IMR-90 (cell line): Measurements from ENCODE around the gene LTF.

Experiments
- CHD1 ChIP-seq: IDR thresholded peaks from 2 replicates; pipeline ENCODE4 v1.6.1; 2012; ENCODE audit warnings: low read depth, low read length, improper control_type of control experiment
- FOS ChIP-seq: fragments of 150-350 bp; IDR thresholded peaks from 2 replicates; pipeline ENCODE4 v1.6.1; 2016; ENCODE audit warnings: low read depth, low read length
- POLR2A ChIP-seq: IDR thresholded peaks from 2 replicates; pipeline ENCODE4 v1.6.1; 2012; ENCODE audit warnings: mild to moderate bottlenecking, low read depth, low read length
- RAD21 ChIP-seq: IDR thresholded peaks from 2 replicates; pipeline ENCODE4 v1.6.1; 2012; ENCODE audit warnings: low read length, improper control_type of control experiment
- RCOR1 ChIP-seq: IDR thresholded peaks from 2 replicates; pipeline ENCODE4 v1.6.1; 2012; ENCODE audit warnings: mild to moderate bottlenecking, low read length, improper control_type of control experiment; ENCODE audit not compliant: insufficient replicate concordance
- RFX5 ChIP-seq: IDR thresholded peaks from 2 replicates; pipeline ENCODE4 v1.8.0; 2012; ENCODE audit warnings: low read depth, mild to moderate bottlenecking, low read length, moderate library complexity
- TF ChIP-seq, protein P1 (sequence below): conservative IDR thresholded peaks from 2 replicates; pipeline ENCODE4 v1.5.1; 2012; ENCODE audit warnings: mild to moderate bottlenecking, low read depth, low read length, improper control_type of control experiment

DNA sequence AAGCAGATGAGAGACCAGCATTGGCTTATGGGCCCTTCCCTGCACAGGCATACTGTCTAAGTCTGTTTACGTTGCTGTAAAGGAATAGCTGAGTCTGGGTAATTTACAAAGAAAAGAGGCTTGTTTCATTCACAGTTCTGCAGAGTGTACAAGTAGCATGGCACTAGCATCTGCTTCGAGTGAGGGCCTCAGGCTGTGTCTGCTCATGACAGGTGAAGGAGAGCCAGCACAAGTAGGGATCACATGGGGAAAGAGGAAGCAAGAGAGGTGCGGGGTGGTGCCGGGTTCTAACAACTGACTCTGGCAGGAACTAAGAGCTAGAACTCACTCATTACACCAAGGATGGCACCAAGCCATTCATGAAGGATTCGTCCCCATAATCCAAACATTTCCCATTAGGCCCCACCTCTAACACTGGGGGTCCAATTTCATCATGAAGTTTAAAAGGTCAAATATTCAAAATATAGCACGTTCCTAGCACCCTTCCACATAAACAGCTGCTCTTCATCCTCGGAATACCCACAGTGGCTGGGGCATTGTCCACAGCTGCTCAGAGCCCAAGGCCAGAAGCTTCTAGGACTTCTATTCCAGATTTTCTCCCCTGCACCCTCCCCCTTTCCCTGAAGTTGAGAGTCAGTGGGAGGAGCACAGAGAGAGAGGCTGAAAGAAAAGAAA is 38.6 kb upstream of the LTF start:
- TF ChIP-seq, protein P1, sequence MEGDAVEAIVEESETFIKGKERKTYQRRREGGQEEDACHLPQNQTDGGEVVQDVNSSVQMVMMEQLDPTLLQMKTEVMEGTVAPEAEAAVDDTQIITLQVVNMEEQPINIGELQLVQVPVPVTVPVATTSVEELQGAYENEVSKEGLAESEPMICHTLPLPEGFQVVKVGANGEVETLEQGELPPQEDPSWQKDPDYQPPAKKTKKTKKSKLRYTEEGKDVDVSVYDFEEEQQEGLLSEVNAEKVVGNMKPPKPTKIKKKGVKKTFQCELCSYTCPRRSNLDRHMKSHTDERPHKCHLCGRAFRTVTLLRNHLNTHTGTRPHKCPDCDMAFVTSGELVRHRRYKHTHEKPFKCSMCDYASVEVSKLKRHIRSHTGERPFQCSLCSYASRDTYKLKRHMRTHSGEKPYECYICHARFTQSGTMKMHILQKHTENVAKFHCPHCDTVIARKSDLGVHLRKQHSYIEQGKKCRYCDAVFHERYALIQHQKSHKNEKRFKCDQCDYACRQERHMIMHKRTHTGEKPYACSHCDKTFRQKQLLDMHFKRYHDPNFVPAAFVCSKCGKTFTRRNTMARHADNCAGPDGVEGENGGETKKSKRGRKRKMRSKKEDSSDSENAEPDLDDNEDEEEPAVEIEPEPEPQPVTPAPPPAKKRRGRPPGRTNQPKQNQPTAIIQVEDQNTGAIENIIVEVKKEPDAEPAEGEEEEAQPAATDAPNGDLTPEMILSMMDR = no peak
- TF ChIP-seq RAD21 (no peak), FOS (no peak), POLR2A (no peak), RFX5 (no peak), RCOR1 (no peak), CHD1 (no peak)
